Glutamatergic neuron (in vitro differentiated cells): ENCODE data around the gene EVL. TPM values are rescaled to one million over a fixed set of nuclear protein-coding genes. Genes with fewer than 3 reads are reported as not detected.
"Not testable (repeated sequence)": the region's sequence is repeated elsewhere in the genome, so short reads cannot be mapped to it uniquely, and the experiment has no call there.

ENCODE experiments used
- DNase-seq: peaks from one replicate; pipeline ENCODE4 v3.0.0; 2022
- H3K27ac Mint-ChIP-seq: one replicate; pipeline ENCODE4 v1.8.0; 2020; ENCODE audit warnings: mild to moderate bottlenecking, mixed read lengths, inconsistent platforms; ENCODE audit not compliant: unreplicated experiment
- H3K27me3 Mint-ChIP-seq: one replicate; pipeline ENCODE4 v1.8.0; 2020; ENCODE audit warnings: mild to moderate bottlenecking, moderate library complexity, mixed read lengths, inconsistent platforms; ENCODE audit not compliant: unreplicated experiment
- H3K36me3 Mint-ChIP-seq: one replicate; pipeline ENCODE4 v1.8.0; 2020; ENCODE audit warnings: mild to moderate bottlenecking, mixed read lengths, inconsistent platforms; ENCODE audit not compliant: unreplicated experiment
- H3K4me1 Mint-ChIP-seq: one replicate; pipeline ENCODE4 v1.8.0; 2020; ENCODE audit warnings: mild to moderate bottlenecking, low read depth, mixed read lengths, inconsistent platforms; ENCODE audit not compliant: unreplicated experiment
- H3K4me3 Mint-ChIP-seq: one replicate; pipeline ENCODE4 v1.8.0; 2020; ENCODE audit warnings: mild to moderate bottlenecking, mixed read lengths, inconsistent platforms; ENCODE audit not compliant: unreplicated experiment
- H3K9me3 Mint-ChIP-seq: one replicate; pipeline ENCODE4 v1.8.0; 2020; ENCODE audit warnings: mild to moderate bottlenecking, moderate library complexity, mixed read lengths, inconsistent platforms; ENCODE audit not compliant: unreplicated experiment
- total RNA-seq: library from RNA; stranded (reverse); fragmentation: NEBNext Ultra II Directional; extraction: Animal tissue kit (Norgen Biotek cat#: 25700); gene quantifications from one replicate; pipeline ENCODE4 v1.2.1, GENCODE V29; 2021; ENCODE audit not compliant: unreplicated experiment
- TF ChIP-seq, protein P1 (sequence below): fragments of 200-600 bp; sonication (generic); IDR thresholded peaks from one replicate; pipeline ENCODE4 v1.5.0; 2021; ENCODE audit not compliant: partially characterized antibody, unreplicated experiment

The EVL gene
- total RNA-seq, 1 donor from 2014 or later = 381 TPM

DNA sequence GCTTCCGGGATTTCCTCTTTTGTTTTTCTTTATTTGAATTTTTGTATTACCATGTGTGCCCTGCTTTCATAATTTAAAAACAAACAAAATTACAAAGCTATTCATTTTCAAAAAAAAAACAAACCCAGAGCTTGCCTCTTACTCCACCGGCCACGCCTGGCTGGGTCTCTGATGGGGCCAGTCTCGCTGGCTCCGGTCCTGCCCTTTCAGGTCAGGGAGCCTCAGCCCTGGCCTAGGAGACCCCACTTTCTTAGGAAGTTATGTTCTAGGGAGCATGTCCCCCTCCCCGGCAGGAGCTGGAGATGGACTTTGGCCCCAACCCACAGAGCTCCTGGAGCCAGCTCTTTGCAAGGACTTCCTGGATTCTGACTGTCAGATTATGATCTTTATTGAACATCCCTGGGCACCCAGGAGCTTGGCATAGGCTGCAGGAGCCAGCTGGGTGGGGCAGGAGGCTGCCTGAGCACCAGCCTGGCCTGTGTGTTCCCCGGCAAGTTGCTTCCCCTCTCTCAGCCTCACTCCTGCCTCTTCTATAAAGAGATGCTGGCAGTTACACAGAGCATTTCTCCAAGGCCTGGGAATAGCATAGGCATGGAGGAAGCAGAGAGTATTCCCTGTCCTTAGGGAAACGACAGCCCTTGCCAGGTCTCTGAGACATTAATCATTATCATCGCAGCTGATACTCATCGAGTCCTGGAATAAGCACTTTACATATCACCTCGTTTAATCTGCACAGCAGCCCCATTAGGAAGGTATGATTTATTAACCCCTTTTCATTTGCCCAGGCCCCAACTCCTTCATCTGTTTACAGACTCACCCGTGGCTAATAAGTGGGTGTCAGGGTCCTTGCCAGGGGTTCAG lies 90.8 kb downstream of the EVL start:
- DNase-seq = no peak
- H3K36me3 Mint-ChIP-seq = peaks cover 6% of the 10 kb centered on the region
- no peak overlapping the region for H3K27ac Mint-ChIP-seq
- H3K4me1 Mint-ChIP-seq = no peaks in the 10 kb centered on the region
- peaks cover 24% of the 10 kb centered on the region for H3K27me3 Mint-ChIP-seq
- H3K4me3 Mint-ChIP-seq = no peak overlapping the region
- H3K9me3 Mint-ChIP-seq = peaks cover 7% of the 10 kb centered on the region
- TF ChIP-seq, protein P1, sequence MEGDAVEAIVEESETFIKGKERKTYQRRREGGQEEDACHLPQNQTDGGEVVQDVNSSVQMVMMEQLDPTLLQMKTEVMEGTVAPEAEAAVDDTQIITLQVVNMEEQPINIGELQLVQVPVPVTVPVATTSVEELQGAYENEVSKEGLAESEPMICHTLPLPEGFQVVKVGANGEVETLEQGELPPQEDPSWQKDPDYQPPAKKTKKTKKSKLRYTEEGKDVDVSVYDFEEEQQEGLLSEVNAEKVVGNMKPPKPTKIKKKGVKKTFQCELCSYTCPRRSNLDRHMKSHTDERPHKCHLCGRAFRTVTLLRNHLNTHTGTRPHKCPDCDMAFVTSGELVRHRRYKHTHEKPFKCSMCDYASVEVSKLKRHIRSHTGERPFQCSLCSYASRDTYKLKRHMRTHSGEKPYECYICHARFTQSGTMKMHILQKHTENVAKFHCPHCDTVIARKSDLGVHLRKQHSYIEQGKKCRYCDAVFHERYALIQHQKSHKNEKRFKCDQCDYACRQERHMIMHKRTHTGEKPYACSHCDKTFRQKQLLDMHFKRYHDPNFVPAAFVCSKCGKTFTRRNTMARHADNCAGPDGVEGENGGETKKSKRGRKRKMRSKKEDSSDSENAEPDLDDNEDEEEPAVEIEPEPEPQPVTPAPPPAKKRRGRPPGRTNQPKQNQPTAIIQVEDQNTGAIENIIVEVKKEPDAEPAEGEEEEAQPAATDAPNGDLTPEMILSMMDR = no peak

DNA sequence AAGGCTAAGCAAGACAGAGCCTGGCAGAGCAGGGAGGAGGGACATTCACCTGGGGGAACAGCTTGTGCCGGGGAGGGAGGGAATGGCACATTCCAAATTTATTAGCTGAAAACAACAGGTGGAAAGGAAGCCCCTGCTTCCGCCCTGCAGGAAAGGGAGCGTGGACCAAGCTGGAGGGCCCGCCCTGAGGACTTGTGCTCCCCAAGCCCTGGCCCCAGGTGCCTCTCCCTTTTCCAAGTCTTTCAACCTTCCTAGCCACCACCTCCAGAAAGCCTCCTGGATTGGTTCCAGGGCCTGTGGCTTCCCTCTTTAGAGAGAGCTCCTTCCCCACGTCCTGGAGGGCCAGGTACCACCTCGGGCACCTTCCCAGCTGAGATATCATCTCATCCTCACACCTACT lies 91.6 kb downstream of the EVL start:
- TF ChIP-seq, protein P1 = no peak
- no peak overlapping the region for H3K27ac Mint-ChIP-seq
- no peaks in the 10 kb centered on the region for H3K4me1 Mint-ChIP-seq
- peaks cover 5% of the 10 kb centered on the region for H3K9me3 Mint-ChIP-seq
- no peak overlapping the region for H3K4me3 Mint-ChIP-seq
- peaks cover 6% of the 10 kb centered on the region for H3K36me3 Mint-ChIP-seq
- peaks cover 24% of the 10 kb centered on the region for H3K27me3 Mint-ChIP-seq
- DNase-seq = no peak

DNA sequence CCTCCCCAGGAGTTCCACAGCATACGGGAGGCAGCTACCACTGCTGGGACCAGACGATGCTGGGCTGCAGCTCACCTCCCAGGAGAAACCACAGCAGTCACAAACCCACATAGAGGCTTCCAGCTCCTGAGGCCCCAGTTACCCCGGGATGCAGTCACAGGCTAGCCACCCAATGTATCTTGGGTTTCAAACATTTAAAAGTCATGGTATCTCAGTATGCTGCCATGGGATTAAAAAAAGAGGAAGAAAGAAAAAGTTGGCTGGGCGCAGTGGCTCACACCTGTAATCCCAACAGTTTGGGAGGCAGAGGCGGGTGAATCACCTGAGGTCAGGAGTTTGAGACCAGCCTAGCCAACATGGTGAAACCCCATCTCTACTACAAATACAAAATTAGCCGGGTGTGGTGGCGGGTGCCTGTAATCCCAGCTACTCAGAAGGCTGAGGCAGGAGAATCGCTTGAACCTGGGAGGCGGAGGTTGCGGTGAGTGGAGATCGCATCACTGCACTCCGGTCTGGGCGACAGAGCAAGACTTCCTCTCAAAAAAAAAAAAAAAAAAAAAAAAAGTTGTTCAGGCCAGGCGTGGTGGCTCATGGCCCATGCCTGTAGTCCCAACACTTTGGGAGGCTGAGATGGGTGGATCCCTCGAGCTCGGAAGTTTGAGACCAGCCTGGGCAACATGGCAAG lies 92.5 kb downstream of the EVL start:
- H3K4me1 Mint-ChIP-seq, H3K27ac Mint-ChIP-seq, H3K9me3 Mint-ChIP-seq, H3K36me3 Mint-ChIP-seq, DNase-seq: not testable (repeated sequence)
- H3K4me3 Mint-ChIP-seq = peak overlapping the region; percentile 34
- H3K27me3 Mint-ChIP-seq = peaks cover 21% of the 10 kb centered on the region

- H3K27ac Mint-ChIP-seq = no peak overlapping the region
- DNase-seq = no peak
- peaks cover 6% of the 10 kb centered on the region for H3K36me3 Mint-ChIP-seq
- no peaks in the 10 kb centered on the region for H3K4me1 Mint-ChIP-seq
- TF ChIP-seq, protein P1 = no peak
- peaks cover 21% of the 10 kb centered on the region for H3K27me3 Mint-ChIP-seq
- peaks cover 5% of the 10 kb centered on the region for H3K9me3 Mint-ChIP-seq
- H3K4me3 Mint-ChIP-seq = peak overlapping the region; percentile 77
Observed at GRCh38 chr14:100158566-100159093, 93.4 kb downstream of the EVL start.

- Mint-ChIP-seq H3K4me3 (peak within 1 kb of the TSS; percentile 77), H3K4me1 (no peaks in the 10 kb centered on the region), H3K27ac (no peak within 1 kb of the TSS), H3K36me3 (peaks cover 6% of the 10 kb centered on the region), H3K9me3 (peaks cover 5% of the 10 kb centered on the region), H3K27me3 (peaks cover 21% of the 10 kb centered on the region)
- TF ChIP-seq, protein P1 = no peak
- DNase-seq = no peak
Observed at GRCh38 chr14:100159094-100159864, 94.1 kb downstream of the EVL start, which contains the start of gene DEGS2. TSS of gene DEGS2 (minus strand) at chr14:100159645. CDS start at chr14:100159587, 58 bp downstream.
